ENCODE measurements around the gene POT1. TPM values are rescaled to one million over a fixed set of nuclear protein-coding genes. Genes with fewer than 3 reads are reported as not detected.

Gene POT1
- total RNA-seq, 1 donor from 2014 or later = 20.2 TPM

- DNase-seq (ENCODE audit: low read depth) = no peak
- no peak overlapping the region for H3K4me3 ChIP-seq (ENCODE audit: low read depth, low read length)
- TF ChIP-seq CTCF (conservative IDR thresholded peaks at IDR 0.05; ENCODE audit: low read depth, low read length) = no peak
These were observed 13.8 kb upstream of the POT1 start for GRCh38 chr7:124943472-124943871.

GRCh38 chr7:124942399-124942798 lies 12.8 kb upstream of the POT1 start:
- no peak for DNase-seq (ENCODE audit: low read depth)
- no peak for TF ChIP-seq CTCF (conservative IDR thresholded peaks at IDR 0.05; ENCODE audit: low read depth, low read length)
- no peak overlapping the region for H3K4me3 ChIP-seq (ENCODE audit: low read depth, low read length)

GRCh38 chr7:124940306-124940705 lies 10.7 kb upstream of the POT1 start:
- TF ChIP-seq CTCF (conservative IDR thresholded peaks at IDR 0.05; ENCODE audit: low read depth, low read length) = no peak
- no peak overlapping the region for H3K4me3 ChIP-seq (ENCODE audit: low read depth, low read length)
- no peak for DNase-seq (ENCODE audit: low read depth)

GRCh38 chr7:124938128-124938527 lies 8.5 kb upstream of the POT1 start:
- no peak overlapping the region for H3K4me3 ChIP-seq (ENCODE audit: low read depth, low read length)
- DNase-seq (ENCODE audit: low read depth) = no peak
- TF ChIP-seq CTCF (conservative IDR thresholded peaks at IDR 0.05; ENCODE audit: low read depth, low read length) = no peak

- H3K4me3 ChIP-seq (ENCODE audit: low read depth, low read length) = no peak overlapping the region
- DNase-seq (ENCODE audit: low read depth) = peak; percentile 66
- TF ChIP-seq CTCF (conservative IDR thresholded peaks at IDR 0.05; ENCODE audit: low read depth, low read length) = no peak
These were observed 7.5 kb upstream of the POT1 start for GRCh38 chr7:124937076-124937475.

- H3K4me3 ChIP-seq (ENCODE audit: low read depth, low read length) = no peak overlapping the region
- TF ChIP-seq CTCF (conservative IDR thresholded peaks at IDR 0.05; ENCODE audit: low read depth, low read length) = no peak
- DNase-seq (ENCODE audit: low read depth) = no peak
These were observed 5.2 kb upstream of the POT1 start for GRCh38 chr7:124934841-124935240.

GRCh38 chr7:124930655-124931597 lies 1.3 kb upstream of the POT1 start:
- no peak for DNase-seq (ENCODE audit: low read depth)
- no peak for TF ChIP-seq CTCF (conservative IDR thresholded peaks at IDR 0.05; ENCODE audit: low read depth, low read length)
- no peak overlapping the region for H3K4me3 ChIP-seq (ENCODE audit: low read depth, low read length)

All from epithelial cell of proximal tubule (primary cell).